Liver (tissue), 3 donors: ENCODE data around the gene ERC2.

Source experiments
- JUND ChIP-seq, 2 donors: IDR thresholded peaks; 2 replicates each; pipeline ENCODE4 v1.6.1; 2016; ENCODE audit warnings: antibody characterized with exemption in 2 of 2
- YY1 ChIP-seq: IDR thresholded peaks from 2 replicates; pipeline ENCODE4 v1.6.1; 2016; ENCODE audit warnings: antibody characterized with exemption, mild to moderate bottlenecking
- TF ChIP-seq, protein P1 (sequence below): fragments of 150-350 bp; IDR thresholded peaks from 2 replicates; pipeline ENCODE4 v1.5.1; 2017; ENCODE audit warnings: improper control_type of control experiment, low read depth, low read length; ENCODE audit not compliant: missing input control
- TF ChIP-seq, protein P2 (sequence below): IDR thresholded peaks from 2 replicates; pipeline ENCODE4 v1.6.1; 2016; ENCODE audit warnings: antibody characterized with exemption
- TF ChIP-seq, protein P3 (sequence below): IDR thresholded peaks from 2 replicates; pipeline ENCODE4 v1.6.1; 2016; ENCODE audit warnings: antibody characterized with exemption, mild to moderate bottlenecking
- donor health status: healthy.
- donor health status: healthy.

DNA sequence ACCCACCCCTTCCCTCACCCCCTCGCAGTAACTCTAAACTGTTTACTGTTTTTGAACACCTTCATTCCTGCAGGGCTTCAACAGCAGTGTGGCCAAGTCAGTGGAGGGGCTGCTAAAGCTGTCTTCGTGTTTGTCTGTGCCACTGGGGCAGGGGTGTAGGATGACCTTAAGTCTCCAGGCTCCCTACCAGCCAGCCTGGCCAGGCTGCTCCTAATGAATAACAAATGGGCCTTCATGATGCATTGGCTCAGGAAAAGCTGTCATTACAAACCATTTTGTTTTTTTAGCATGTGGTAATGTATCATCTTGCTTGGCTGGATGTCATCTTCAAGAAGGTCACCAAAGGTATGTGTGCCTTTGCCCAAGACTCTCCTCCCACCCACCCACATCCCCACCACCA, 609.0 kb downstream of the ERC2 start:
- TF ChIP-seq, protein P1, sequence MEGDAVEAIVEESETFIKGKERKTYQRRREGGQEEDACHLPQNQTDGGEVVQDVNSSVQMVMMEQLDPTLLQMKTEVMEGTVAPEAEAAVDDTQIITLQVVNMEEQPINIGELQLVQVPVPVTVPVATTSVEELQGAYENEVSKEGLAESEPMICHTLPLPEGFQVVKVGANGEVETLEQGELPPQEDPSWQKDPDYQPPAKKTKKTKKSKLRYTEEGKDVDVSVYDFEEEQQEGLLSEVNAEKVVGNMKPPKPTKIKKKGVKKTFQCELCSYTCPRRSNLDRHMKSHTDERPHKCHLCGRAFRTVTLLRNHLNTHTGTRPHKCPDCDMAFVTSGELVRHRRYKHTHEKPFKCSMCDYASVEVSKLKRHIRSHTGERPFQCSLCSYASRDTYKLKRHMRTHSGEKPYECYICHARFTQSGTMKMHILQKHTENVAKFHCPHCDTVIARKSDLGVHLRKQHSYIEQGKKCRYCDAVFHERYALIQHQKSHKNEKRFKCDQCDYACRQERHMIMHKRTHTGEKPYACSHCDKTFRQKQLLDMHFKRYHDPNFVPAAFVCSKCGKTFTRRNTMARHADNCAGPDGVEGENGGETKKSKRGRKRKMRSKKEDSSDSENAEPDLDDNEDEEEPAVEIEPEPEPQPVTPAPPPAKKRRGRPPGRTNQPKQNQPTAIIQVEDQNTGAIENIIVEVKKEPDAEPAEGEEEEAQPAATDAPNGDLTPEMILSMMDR, result no peak
- TF ChIP-seq, protein P2, sequence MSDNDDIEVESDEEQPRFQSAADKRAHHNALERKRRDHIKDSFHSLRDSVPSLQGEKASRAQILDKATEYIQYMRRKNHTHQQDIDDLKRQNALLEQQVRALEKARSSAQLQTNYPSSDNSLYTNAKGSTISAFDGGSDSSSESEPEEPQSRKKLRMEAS, result no peak
- TF ChIP-seq JUND (IDR thresholded peaks at IDR 0.05) (no peak), YY1 (no peak)
- TF ChIP-seq, protein P3, sequence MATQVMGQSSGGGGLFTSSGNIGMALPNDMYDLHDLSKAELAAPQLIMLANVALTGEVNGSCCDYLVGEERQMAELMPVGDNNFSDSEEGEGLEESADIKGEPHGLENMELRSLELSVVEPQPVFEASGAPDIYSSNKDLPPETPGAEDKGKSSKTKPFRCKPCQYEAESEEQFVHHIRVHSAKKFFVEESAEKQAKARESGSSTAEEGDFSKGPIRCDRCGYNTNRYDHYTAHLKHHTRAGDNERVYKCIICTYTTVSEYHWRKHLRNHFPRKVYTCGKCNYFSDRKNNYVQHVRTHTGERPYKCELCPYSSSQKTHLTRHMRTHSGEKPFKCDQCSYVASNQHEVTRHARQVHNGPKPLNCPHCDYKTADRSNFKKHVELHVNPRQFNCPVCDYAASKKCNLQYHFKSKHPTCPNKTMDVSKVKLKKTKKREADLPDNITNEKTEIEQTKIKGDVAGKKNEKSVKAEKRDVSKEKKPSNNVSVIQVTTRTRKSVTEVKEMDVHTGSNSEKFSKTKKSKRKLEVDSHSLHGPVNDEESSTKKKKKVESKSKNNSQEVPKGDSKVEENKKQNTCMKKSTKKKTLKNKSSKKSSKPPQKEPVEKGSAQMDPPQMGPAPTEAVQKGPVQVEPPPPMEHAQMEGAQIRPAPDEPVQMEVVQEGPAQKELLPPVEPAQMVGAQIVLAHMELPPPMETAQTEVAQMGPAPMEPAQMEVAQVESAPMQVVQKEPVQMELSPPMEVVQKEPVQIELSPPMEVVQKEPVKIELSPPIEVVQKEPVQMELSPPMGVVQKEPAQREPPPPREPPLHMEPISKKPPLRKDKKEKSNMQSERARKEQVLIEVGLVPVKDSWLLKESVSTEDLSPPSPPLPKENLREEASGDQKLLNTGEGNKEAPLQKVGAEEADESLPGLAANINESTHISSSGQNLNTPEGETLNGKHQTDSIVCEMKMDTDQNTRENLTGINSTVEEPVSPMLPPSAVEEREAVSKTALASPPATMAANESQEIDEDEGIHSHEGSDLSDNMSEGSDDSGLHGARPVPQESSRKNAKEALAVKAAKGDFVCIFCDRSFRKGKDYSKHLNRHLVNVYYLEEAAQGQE, result no peak
